Amniotic epithelial cell (primary cell): Measurements from ENCODE around the gene PPP4R4.
"Not testable (repeated sequence)": the region's sequence is repeated elsewhere in the genome, so short reads cannot be mapped to it uniquely, and the experiment has no call there.

Experiments used
- DNase-seq: peaks from one replicate; pipeline ENCODE4 v3.0.0-alpha.2; 2010; ENCODE audit warnings: low read depth

Gene PPP4R4

DNA sequence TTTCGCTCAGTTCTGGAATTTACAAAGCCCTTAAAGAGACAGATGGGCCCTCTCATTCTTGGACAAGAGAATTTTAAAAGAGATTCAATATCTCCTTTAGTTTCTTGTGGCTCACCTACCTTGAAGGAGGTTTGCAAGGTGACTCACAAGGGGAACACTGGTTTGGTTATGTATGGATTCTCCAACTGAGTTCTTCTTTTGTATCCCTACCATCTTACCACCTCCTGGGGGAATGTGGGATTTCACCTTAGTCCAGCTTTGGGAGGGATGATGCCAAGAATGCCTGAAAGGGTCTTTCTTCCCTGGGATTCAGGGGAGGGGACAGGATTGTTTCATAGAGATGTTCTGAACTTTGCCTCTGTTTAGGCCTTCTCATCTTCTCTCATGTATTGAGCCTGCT, 3.7 kb downstream of the PPP4R4 start:
- DNase-seq: no peak

DNA sequence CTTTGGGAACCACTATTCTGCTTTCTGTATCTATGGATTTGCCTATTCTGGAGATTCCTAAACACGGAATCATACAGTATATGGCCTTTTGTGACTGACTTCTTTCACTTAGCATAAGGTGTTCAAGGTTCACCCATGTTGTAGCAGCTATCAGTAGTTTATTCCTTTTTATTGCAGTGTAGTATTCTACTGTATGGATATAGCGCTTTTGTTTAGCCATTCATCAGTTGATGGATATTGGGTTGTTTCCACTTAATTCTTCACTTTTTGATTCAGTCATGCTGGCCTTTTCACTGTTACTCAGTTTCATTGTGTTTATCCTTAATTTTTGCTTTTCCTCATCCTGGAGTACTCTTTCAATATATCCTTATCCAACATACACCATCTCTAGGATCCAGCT, 5.1 kb downstream of the PPP4R4 start:
- no peak for DNase-seq

DNA sequence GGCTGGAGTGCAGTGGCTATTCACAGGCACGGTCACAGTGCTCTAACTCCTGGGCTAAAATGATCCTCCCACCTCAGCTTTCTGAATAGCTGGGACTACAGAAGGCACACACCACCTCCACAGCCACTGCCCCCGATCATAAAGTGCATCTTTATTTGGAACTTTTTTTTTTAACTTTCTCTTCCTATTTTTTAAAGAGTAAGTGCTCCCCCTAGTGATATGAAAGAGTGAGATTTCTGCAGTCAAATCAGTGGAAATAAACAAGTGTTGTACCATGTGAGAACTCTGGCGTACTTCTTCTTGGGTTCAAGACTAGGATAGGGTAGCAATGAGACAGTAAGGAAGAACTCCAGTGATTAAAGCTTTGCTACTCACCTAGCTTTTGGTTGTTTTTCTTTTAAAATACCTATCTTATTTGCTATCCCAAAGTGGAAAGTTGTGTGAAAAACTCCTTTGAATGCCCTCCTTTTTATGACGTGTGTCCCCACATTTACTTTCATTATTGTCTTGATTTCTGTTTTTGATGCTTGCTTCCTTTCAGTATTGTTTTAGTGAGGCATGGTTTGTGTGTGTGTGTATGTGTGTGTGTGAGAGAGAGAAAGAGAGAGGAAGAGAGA, 6.6 kb downstream of the PPP4R4 start:
- DNase-seq: peak; percentile 32

DNA sequence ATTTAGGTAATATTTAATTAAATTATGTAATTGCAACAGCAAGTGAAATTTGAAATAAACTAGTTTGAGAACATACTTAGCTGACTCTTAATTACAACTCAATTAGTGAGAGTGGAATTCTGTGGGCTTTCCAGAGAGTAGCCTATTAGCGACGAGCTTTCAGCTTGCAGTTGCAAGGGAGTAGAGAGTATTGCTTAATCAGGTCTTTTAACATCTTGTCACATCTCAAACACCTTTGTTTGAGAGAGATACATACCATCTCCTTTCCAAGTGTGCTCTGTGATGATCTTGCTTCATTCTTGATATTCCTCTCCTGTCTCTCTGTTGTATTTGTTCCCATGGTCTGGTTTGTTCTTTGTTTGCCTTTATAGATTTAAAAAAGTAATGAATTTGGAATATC, 7.7 kb downstream of the PPP4R4 start:
- no peak for DNase-seq

DNA sequence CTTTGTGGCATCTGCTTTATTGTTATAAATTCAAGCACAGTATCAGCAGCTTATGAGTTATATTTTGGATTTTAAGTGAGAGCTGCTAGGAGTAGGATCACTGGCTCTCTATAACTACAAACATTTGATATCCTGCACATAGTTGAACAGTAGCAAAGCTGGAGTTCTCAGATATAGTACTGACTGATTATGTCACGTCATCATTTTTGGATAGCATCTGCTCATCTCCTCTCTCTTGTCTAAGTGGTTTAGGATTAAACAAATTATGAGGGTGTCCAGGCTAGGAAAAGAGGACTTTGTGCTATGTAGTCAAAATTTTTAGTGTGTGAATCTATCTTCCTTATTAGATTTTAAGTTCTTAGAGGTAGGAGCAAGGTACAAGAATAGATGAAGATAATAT, 18.4 kb downstream of the PPP4R4 start:
- DNase-seq: no peak

DNA sequence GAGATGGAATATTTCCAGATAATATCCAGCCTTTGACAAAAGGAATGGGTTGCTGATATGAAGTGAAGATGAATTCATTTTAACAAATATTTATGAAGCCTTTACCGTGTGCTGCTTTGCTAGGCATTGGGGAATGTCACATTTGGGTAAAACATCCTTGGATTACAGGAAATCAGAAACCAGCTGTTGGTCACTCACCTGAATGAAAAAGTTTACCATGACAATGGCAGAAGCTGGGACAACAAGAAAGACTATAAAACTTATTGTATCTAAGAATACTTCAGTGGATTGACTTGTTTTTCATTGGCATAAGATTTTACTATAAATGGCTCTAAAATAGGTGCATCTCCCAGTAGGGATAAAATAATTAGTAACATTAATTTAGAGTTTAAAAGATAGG, 19.7 kb downstream of the PPP4R4 start:
- DNase-seq: no peak

DNA sequence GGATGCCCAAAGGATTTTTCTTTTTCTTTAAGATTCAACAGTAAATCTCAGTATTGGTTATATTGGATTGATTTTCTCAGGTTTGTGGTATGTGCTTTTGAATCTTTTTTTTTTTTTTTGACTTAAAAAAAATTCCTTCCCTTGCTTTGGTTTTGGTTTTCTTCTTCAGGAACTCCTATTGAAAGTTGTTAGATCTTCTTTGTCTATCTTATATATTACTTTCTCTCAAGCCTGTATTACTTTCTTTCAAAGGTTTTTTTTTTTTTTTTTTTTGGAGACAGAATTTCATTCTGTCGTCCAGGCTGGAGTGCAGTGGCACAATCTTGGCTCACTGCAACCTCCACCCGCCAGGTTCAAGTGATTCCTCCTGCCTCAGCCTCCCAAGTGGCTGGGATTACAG, 21.9 kb downstream of the PPP4R4 start:
- DNase-seq: no peak

DNA sequence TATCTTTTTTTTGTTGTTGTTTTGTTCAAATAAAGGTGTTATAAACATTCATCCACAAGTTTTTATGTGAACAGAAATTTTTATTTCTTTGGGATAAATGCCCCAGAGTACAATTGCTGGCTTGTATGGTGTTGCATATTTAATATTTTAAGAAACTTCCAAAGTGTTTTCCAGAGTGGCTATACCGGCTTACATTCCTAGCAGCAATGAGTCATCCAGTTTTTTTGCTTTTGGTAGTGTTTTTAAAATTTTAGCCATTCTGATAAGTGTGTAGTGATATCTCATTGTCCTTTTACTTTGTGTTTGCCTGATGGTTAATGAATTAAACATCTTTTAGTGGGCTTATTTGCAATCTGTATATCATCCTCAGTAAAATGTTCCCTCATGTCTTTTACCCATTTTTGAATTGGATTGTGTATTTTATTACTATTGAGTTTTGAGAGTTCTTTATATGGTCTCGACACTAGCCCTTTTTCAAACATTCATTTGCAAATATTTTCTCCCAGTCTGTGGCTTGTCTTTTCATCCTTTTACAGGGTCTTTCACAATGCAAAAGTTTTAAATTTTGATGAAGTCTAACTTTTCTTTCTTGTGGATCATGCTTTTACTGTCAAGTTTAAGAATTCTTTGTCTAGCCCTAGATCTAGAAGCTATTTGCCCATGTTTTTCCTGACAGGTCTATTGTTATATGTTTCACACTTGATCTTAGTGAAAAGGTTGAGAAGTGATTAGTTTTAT, 29.5 kb downstream of the PPP4R4 start:
- no peak for DNase-seq

DNA sequence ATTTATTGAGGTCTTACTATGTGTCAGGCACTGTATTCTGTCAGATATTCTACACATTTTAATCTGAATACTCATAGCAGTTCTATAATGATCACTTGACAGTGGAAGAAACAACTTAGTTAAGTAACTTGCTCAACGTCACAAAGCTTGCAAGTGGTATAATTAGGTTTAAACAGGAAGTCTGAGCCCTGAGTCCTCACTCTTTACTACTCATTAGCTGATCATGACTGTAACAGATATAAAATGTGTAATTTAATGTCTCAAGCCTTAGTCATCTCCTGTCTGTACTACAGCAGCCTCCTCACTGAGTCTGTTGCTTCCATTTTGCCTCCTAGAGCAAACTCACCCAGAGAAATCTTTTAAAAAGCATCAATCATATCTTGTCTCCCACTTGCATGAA, 38.9 kb downstream of the PPP4R4 start:
- DNase-seq: peak; percentile 28

DNA sequence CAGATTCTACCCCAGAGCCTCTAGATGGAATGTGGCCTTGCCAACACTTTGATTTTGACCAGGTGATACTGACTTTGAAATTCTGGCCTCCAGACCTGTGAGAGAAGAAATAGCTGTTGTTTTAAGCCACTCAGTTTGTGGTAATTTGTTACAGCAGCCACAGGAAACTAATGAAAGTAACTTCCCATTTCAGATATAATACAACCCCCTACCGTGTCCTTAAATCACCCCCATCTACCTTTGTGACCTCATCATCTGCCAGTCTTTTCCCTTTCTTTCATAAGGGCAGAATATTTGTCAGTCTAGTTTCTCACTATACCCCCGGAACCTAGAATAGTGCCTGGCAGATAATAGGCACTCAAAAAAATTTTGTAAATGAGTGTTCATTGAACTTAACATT, 39.6 kb downstream of the PPP4R4 start:
- no peak for DNase-seq

DNA sequence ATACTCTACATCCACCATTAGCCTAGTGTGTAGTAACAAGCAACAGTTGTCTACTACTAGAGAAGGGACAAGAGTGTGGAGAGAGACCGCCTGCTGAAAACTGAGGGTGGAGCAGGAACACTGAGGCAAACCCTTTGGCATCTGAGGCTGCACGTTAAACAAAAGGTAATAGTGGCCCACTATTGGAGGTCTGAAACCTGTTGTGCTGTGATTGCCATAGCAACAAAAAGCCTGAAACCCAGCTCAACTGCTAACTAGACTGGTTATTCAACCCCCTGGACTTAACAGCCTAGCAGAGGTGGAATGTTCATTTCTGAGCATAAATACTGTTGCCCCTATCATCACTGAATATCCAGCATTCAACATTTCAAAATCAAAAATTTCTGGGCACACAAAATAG, 43.0 kb downstream of the PPP4R4 start:
- DNase-seq: no peak

DNA sequence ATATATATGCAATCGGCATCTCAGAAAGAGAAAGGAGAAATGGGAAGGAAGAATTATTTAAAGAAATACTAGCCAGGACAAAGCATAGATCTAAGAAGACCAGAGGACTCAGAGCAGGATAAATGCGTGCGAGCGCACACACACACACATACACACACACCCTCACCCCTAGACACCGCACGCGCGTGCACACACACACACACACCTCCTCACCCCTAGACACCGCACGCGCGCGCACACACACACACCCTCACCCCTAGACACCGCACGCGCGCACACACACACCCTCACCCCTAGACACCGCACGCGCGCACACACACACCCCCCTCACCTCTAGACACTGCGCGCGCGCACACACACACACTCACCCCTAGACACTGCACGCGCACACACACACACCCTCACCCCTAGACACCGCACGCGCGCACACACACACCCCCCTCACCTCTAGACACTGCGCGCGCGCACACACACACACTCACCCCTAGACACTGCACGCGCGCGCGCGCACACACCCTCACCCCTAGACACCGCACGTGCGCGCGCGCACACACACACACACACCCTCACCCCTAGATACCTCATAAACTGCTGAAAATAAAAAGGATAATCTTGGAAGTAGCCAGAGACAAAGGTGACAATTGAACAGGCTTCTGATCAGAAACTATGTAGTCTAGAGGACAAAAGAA, 44.2 kb downstream of the PPP4R4 start:
- DNase-seq: not testable (repeated sequence)

DNA sequence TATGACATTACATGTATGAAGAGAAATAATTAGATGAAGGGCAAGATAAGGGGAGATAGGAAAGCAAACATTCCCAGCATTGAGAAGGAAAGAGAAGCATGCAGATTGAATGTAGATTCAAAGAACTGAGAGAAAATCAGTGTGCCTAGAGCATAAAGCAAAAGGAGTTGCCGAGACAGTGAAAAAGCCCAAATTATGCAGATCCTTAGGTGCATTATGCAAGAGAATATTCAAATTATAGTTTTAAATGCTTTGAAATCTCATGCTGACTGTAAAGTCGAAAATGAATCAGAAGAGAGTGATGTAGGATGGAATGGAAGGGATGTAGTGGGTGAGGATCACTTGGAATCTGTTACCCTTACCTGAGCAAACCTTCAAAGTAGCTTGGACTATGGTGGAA, 49.9 kb downstream of the PPP4R4 start:
- no peak for DNase-seq

DNA sequence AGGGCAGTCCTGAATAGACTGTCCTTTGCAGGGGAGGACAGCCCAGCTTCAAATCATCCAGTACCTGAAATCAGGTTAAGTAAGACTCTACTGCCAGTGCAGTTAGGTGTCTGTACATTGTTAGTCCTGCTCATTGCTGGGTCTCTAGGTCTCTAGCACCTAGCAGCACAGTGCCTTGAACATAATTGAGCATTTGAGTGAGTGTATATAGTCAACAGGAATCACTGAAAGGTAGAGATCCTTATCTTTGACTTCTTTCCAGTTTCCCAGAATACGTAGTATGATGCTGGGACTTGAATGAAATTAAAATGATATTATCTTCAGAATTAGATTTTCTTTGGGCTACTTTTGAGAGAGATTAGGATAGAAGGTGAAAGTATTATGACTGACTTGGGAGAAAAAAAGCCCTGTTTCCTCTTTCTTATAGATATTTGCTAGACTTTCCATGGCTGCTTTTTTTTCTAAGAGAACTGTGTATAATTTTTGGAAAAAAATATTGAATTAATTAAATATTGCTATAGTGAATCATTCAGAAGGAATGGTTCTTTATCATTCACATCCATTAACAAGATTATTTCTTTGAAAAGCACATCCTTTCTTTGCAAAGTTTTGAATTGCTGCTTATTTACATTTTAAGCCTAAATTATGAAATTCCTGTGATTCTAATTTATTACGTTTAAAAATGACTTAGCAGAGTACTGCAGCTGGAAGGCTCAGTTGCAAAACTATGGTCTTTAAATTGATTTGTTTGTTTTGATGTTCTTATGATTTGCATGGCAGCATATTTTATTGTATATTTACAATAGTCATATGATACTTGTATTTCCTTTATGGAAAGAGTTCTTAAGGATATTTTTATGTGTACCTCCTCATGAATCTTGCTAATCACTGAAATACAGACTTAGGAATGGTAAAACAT, 51.6 kb downstream of the PPP4R4 start:
- DNase-seq: no peak

DNA sequence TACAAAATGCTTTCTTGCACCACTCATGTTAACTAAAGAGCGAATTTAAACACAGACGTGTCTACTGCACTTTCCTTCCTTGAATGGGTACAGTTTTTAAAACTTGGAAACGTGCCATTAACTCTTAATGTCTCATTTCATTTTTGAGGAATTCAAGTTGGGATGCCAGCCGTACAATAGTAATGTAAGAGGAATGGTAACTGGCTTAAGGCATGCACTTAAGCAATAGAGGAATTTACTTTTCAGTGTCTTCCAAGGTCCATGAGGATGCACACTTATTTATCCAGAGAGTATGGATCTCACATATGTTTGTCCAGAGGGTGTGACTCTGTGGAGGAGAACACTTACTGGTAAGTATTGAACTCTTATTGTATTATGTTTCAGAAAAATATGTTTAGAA, 52.9 kb downstream of the PPP4R4 start:
- DNase-seq: peak; percentile 27

DNA sequence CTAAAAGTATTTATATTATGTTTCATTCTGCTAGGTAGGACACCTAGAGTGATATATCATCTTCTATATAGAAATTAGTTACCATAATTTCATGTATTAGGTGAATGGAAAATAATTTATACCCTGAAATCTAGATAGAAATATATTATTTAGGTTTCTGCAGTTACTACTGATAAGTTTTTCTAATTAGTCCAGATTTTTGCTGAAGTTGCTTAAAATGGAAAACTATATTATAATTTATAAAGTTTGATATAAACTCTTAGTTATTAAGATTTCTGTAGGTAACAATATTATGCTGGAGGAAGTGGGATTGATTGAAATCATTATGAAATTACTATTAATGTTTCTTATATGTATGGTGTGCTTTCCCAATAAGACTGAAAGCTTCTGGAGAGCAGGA, 62.9 kb downstream of the PPP4R4 start:
- no peak for DNase-seq

DNA sequence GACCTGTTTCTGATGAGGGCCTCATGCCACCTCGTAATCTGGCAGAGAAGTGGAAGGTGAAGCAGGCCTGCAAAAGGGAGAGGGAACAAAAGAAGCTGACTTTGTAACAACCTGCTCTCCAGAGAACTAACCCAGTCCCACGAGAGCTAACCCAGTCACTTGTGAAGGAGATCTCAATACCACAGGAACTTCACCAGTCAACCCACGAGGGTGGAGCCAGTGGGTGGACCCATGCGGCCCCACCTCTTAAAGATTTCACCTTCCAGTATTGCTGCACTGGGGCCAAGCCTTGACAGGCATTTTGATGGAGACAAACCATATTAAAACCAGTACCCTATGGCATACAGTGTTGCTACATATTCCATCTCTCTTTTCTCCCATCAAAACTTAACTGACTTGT, 63.9 kb downstream of the PPP4R4 start:
- DNase-seq: no peak

DNA sequence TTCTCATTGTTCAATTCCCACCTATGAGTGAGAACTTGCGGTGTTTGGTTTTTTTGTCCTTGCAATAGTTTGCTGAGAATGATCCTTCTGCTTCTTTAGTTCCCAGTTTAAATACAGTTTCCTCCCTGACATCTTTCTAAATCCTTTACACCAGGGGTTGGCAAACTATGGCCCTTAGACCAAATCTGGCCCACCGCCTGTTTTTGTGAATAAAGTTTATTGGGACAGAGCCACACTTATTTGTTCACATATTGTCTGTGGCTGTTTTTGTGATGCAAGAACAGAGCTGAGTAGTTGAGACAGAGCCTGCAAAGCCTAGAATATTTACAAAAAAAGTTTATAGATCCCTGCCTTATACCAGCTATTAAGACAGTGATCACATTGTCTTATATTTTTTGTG, 65.3 kb downstream of the PPP4R4 start:
- DNase-seq: no peak

DNA sequence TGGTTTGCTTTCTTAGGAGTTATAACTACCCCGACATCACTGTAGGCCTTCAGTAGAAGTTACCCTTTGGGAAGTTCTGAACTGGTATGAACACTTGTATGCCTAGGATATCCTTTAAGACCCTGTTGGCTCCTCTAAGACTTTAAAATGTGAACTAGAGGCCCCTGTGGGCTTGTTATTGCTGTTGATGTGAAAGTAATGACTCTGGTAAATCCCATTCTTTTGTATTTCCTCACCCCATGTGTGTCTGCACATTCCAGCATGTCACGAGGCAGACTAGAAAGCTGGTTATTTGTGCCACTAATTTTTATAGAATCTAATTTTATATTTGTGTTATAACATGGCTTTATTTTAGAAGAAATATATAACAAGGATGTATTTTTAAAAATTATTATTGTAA, 70.1 kb downstream of the PPP4R4 start:
- DNase-seq: no peak

DNA sequence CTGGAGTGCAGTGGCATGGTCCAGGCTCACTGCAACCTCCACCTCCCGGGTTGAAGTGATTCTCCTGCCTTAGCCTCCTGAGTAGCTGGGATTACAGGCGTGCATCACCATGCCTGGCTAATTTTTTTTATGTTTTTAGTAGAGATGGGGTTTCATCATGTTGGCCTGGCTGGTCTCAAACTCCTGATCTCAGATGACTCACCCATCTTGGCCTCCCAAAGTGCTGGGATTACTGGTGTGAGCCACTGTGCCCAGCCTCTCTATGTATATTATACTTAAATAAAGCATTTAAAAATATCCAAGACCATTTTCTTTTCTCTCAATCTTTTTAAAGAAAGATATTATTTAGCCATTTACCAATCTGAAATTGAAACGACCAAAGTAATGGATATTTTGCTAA, 90.1 kb downstream of the PPP4R4 start:
- not testable (repeated sequence) for DNase-seq

DNA sequence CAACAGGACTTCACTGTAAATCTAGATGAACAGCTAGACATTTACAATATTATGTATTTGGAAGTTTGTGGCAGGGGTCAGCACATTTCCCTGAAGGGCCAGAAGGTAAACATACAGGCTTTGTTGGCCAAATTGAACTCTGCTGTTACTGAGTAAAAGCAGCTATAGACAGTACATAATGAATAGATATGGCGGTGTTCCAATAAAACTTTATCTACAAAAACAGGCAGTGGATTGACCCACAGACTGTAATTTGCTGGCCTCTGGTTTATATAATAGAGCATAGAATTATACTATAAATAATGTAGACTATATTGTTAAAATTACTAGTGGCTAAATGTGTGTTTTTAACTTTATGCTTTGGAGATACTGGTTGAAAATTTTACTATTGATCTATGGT, 93.2 kb downstream of the PPP4R4 start:
- DNase-seq: no peak

DNA sequence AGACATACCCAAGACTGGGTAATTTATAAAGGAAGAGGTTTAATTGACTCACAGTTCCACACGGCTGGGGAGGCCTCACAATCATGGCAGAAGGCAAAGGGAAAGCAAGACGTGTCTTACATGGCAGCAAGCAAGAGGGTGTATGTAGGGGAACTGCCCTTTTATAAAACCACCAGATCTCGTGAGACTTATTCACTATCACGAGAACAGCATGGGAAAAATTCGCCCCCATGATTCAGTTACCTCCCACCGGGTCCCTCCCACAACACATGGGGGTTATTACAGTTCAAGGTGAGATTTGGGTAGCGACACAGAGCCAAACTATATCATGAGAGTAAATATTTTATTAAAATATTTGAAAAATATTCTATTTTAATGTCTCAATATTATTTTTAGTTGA, 94.5 kb downstream of the PPP4R4 start:
- not testable (repeated sequence) for DNase-seq
